Psoas muscle (tissue), 8 donors: ENCODE data around the gene HSH2D. TPM values are rescaled to one million over a fixed set of nuclear protein-coding genes. Genes with fewer than 3 reads are reported as not detected.

Experiments
- ATAC-seq, 4 donors: fragments of 200-7000 bp; cut with Tn5 transposase; one replicate each; pipeline ENCODE4 v1.9.1; 2020; ENCODE audit warnings: moderate library complexity in 3 of 4, mild to moderate bottlenecking in 2 of 4
- DNase-seq, 2 donors: peaks; one replicate each; pipeline ENCODE4 v3.0.0-alpha.2; 2020
- H3K27ac ChIP-seq: fragments of 200-600 bp; one replicate; pipeline ENCODE4 v1.8.0; 2022
- H3K27me3 ChIP-seq, 3 donors: fragments of 200-600 bp in 1 of 3; one replicate each; pipeline versions ENCODE4 v1.6.1 to v1.8.0; 2013 to 2022; ENCODE audit warnings: low read length in 2 of 3, mild to moderate bottlenecking in 2 of 3, moderate library complexity in 1 of 3; ENCODE audit not compliant: insufficient read depth in 3 of 3
- H3K36me3 ChIP-seq, 2 donors: fragments of 200-600 bp in 1 of 2; one replicate each; pipeline versions ENCODE4 v1.6.1 to v1.8.0; 2013 to 2022; ENCODE audit warnings: low read depth in 1 of 2, mild to moderate bottlenecking in 1 of 2, moderate library complexity in 1 of 2; ENCODE audit not compliant: insufficient read depth in 1 of 2
- H3K4me1 ChIP-seq: fragments of 200-600 bp; one replicate; pipeline ENCODE4 v1.8.0; 2022
- H3K4me3 ChIP-seq: fragments of 200-600 bp; one replicate; pipeline ENCODE4 v1.8.0; 2022; ENCODE audit warnings: mild to moderate bottlenecking
- H3K9me3 ChIP-seq: fragments of 200-600 bp; one replicate; pipeline ENCODE4 v1.8.0; 2022
- CTCF ChIP-seq: fragments of 200-600 bp; IDR thresholded peaks from one replicate; pipeline ENCODE4 v1.8.0; 2022; ENCODE audit warnings: antibody characterized with exemption
- WGBS, 3 donors: extraction: QIAGEN DNeasy Blood & Tissue Kit; methylation state at CpG; one replicate each; pipeline versions ENCODE4 v1.1.6 to v1.1.7; 2013; 5-methylcytosine and 5-hydroxymethylcytosine counted together
- intact Hi-C, 2 donors: fragments of 100-400 bp; cut with DNase I; formaldehyde crosslinking; loops; one replicate each; pipeline versions ENCODE4 v1.11.0 to v1.14.2; 2022
- polyA plus RNA-seq, 3 donors: library from polyadenylated mRNA; stranded (reverse); fragments of 200-250 nt; gene quantifications; one replicate each; pipeline ENCODE4 v1.2.3, GENCODE V29; 2013
- total RNA-seq, 4 donors: library from RNA; stranded (reverse); fragmentation: NEBNext Ultra II Directional in 2 of 4; extraction: Animal tissue kit (Norgen Biotek cat#: 25700) in 2 of 4; gene quantifications; one replicate each; pipeline versions ENCODE4 v1.2.1 to v1.2.4, GENCODE V29; 2021 to 2023
- donor health status: healthy with polysubstance abuse.
- donor health status: DM: no; HTN: no; CAD: no; lungs with moderate emphysema.
- donor health status: Bipolar disorder and iron deficiency.
- donor health status: healthy.
- donor health status: DM: yes; HTN: yes; CAD: no.
- donor health status: DM: no; HTN: no; CAD: no.
- donor health status: DM: no; HTN: no; CAD: no.
- donor health status: DM: yes; HTN: yes; CAD: no.

Gene HSH2D
- total and polyA plus RNA-seq, 7 donors, result 0.10 to 0.30 (median 0.12) TPM; not detected in 2

GRCh38 chr19:16161840-16162239 lies 18.4 kb downstream of the HSH2D start:
- H3K4me3 ChIP-seq, result no peak overlapping the region
- no peaks in the 10 kb centered on the region for H3K4me1 ChIP-seq
- DNase-seq (no peak), ATAC-seq (no peak)
- H3K27ac ChIP-seq, result no peak overlapping the region
- TF ChIP-seq CTCF, result no peak
- no peaks in the 10 kb centered on the region for H3K9me3 ChIP-seq
- H3K36me3 ChIP-seq, result no peaks in the 10 kb centered on the region
- peaks cover 0 to 3% (median 0%) of the 10 kb centered on the region in 3 donors for H3K27me3 ChIP-seq
- WGBS, 3 donors, result 65 to 72% (median 68%) methylated on average over 3 of the region's 3 CpGs
- intact Hi-C loops, result no loop called here

- WGBS, 3 donors, result 76 to 88% (median 79%) methylated on average over 13 of the region's 13 CpGs
Observed at GRCh38 chr19:16164222-16164890, 20.9 kb downstream of the HSH2D start.

GRCh38 chr19:16166417-16166816 lies 22.9 kb downstream of the HSH2D start:
- ATAC-seq (no peak), DNase-seq (no peak)
- H3K27ac ChIP-seq, result no peak overlapping the region
- intact Hi-C loops, result no loop called here
- H3K36me3 ChIP-seq, result no peaks in the 10 kb centered on the region
- TF ChIP-seq CTCF, result no peak
- H3K4me1 ChIP-seq, result no peaks in the 10 kb centered on the region
- WGBS, 3 donors, result 83 to 91% (median 88%) methylated on average over 1 of the region's 1 CpG
- H3K9me3 ChIP-seq, result no peaks in the 10 kb centered on the region
- no peak overlapping the region for H3K4me3 ChIP-seq
- H3K27me3 ChIP-seq, result peaks cover 0 to 3% (median 0%) of the 10 kb centered on the region in 3 donors

More at GRCh38 chr19:16164222-16164890, 20.9 kb downstream of the HSH2D start:
- DNase-seq, result no peak
- H3K27ac ChIP-seq, result no peak overlapping the region
- no peaks in the 10 kb centered on the region for H3K36me3 ChIP-seq
- intact Hi-C loops, result no loop called here
- no peak for ATAC-seq
- no peak overlapping the region for H3K4me3 ChIP-seq
- TF ChIP-seq CTCF, result no peak
- no peaks in the 10 kb centered on the region for H3K9me3 ChIP-seq
- H3K27me3 ChIP-seq, result peaks cover 0 to 1% (median 0%) of the 10 kb centered on the region in 3 donors
- H3K4me1 ChIP-seq, result no peaks in the 10 kb centered on the region

GRCh38 chr19:16167055-16167454 lies 23.6 kb downstream of the HSH2D start:
- no peaks in the 10 kb centered on the region for H3K9me3 ChIP-seq
- no peak for DNase-seq
- WGBS, 3 donors, result 86 to 94% (median 87%) methylated on average over 5 of the region's 5 CpGs
- H3K4me3 ChIP-seq, result no peak overlapping the region
- H3K27me3 ChIP-seq, result peaks cover 0 to 3% (median 0%) of the 10 kb centered on the region in 3 donors
- H3K36me3 ChIP-seq, result no peaks in the 10 kb centered on the region
- TF ChIP-seq CTCF, result no peak
- H3K27ac ChIP-seq, result no peak overlapping the region
- no peak for ATAC-seq
- no peaks in the 10 kb centered on the region for H3K4me1 ChIP-seq
- intact Hi-C loops, result no loop called here
